ENCODE measurements around the gene TLK2. TPM values are rescaled to one million over a fixed set of nuclear protein-coding genes. Genes with fewer than 3 reads are reported as not detected.
A peak's percentile ranks its signal among the peaks of the same experiment; 100 is the strongest.

Gene TLK2
- total RNA-seq, 1 experiment from 2014 or later, result 65.9 TPM

GRCh38 chr17:62644487-62645173 lies 166.0 kb downstream of the TLK2 start:
- no peak overlapping the region for H3K27ac ChIP-seq
- H3K36me3 ChIP-seq, result peaks cover 19% of the 10 kb centered on the region
- peaks cover 17% of the 10 kb centered on the region for H3K4me1 ChIP-seq (replicated peaks)
- H3K4me3 ChIP-seq, result no peak overlapping the region
- H3K27me3 ChIP-seq (replicated peaks), result no peaks in the 10 kb centered on the region
- no peak for DNase-seq (ENCODE audit: low read depth in 1 of 2, low spot score in 2 of 2)
- no peaks in the 10 kb centered on the region for H3K9me3 ChIP-seq (replicated peaks)

- H3K4me1 ChIP-seq (replicated peaks), result peaks cover 39% of the 10 kb centered on the region
- no peak for DNase-seq (ENCODE audit: low read depth in 1 of 2, low spot score in 2 of 2)
- H3K36me3 ChIP-seq, result peaks cover 10% of the 10 kb centered on the region
- no peak overlapping the region for H3K27ac ChIP-seq
- no peaks in the 10 kb centered on the region for H3K27me3 ChIP-seq (replicated peaks)
- no peak overlapping the region for H3K4me3 ChIP-seq
- no peaks in the 10 kb centered on the region for H3K9me3 ChIP-seq (replicated peaks)
Measured at GRCh38 chr17:62648251-62648955, 169.8 kb downstream of the TLK2 start.

- Histone ChIP-seq H3K4me3 (no peak overlapping the region), H3K36me3 (peaks cover 10% of the 10 kb centered on the region), H3K4me1 (replicated peaks) (peaks cover 44% of the 10 kb centered on the region), H3K9me3 (replicated peaks) (no peaks in the 10 kb centered on the region), H3K27ac (no peak overlapping the region), H3K27me3 (replicated peaks) (no peaks in the 10 kb centered on the region)
- DNase-seq (ENCODE audit: low read depth in 1 of 2, low spot score in 2 of 2), result no peak
Measured at GRCh38 chr17:62648956-62649294, 170.3 kb downstream of the TLK2 start.

- Histone ChIP-seq H3K27me3 (replicated peaks) (no peaks in the 10 kb centered on the region), H3K36me3 (peaks cover 10% of the 10 kb centered on the region), H3K27ac (no peak overlapping the region), H3K9me3 (replicated peaks) (no peaks in the 10 kb centered on the region), H3K4me3 (no peak overlapping the region), H3K4me1 (replicated peaks) (peaks cover 51% of the 10 kb centered on the region)
- DNase-seq (ENCODE audit: low read depth in 1 of 2, low spot score in 2 of 2), result no peak
Measured at GRCh38 chr17:62649570-62649969, 170.9 kb downstream of the TLK2 start.

GRCh38 chr17:62650587-62650986 lies 172.0 kb downstream of the TLK2 start:
- H3K27me3 ChIP-seq (replicated peaks), result no peaks in the 10 kb centered on the region
- no peaks in the 10 kb centered on the region for H3K9me3 ChIP-seq (replicated peaks)
- peaks cover 54% of the 10 kb centered on the region for H3K4me1 ChIP-seq (replicated peaks)
- no peak overlapping the region for H3K27ac ChIP-seq
- peaks cover 12% of the 10 kb centered on the region for H3K36me3 ChIP-seq
- H3K4me3 ChIP-seq, result no peak overlapping the region
- no peak for DNase-seq (ENCODE audit: low read depth in 1 of 2, low spot score in 2 of 2)

- H3K9me3 ChIP-seq (replicated peaks), result no peaks in the 10 kb centered on the region
- peaks cover 61% of the 10 kb centered on the region for H3K4me1 ChIP-seq (replicated peaks)
- H3K4me3 ChIP-seq, result peak overlapping the region; percentile 32
- peak; percentile 90 to 95 for DNase-seq (ENCODE audit: low read depth in 1 of 2, low spot score in 2 of 2)
- H3K27me3 ChIP-seq (replicated peaks), result no peaks in the 10 kb centered on the region
- H3K27ac ChIP-seq, result peak overlapping the region; percentile 88
- peaks cover 15% of the 10 kb centered on the region for H3K36me3 ChIP-seq
Measured at GRCh38 chr17:62652251-62653001, 173.8 kb downstream of the TLK2 start.

- peak overlapping the region; percentile 32 for H3K4me3 ChIP-seq
- DNase-seq (ENCODE audit: low read depth in 1 of 2, low spot score in 2 of 2), result peak; percentile 86 to 94
- no peaks in the 10 kb centered on the region for H3K27me3 ChIP-seq (replicated peaks)
- peaks cover 19% of the 10 kb centered on the region for H3K36me3 ChIP-seq
- H3K27ac ChIP-seq, result peak overlapping the region; percentile 88
- peaks cover 53% of the 10 kb centered on the region for H3K4me1 ChIP-seq (replicated peaks)
- no peaks in the 10 kb centered on the region for H3K9me3 ChIP-seq (replicated peaks)
Measured at GRCh38 chr17:62653002-62653825, 174.6 kb downstream of the TLK2 start.

GRCh38 chr17:62653826-62654761 lies 175.5 kb downstream of the TLK2 start:
- H3K36me3 ChIP-seq, result peaks cover 28% of the 10 kb centered on the region
- H3K27me3 ChIP-seq (replicated peaks), result no peaks in the 10 kb centered on the region
- H3K9me3 ChIP-seq (replicated peaks), result no peaks in the 10 kb centered on the region
- H3K4me1 ChIP-seq (replicated peaks), result peaks cover 46% of the 10 kb centered on the region
- no peak overlapping the region for H3K4me3 ChIP-seq
- peak overlapping the region; percentile 88 for H3K27ac ChIP-seq
- peak in 1 of 2 experiments; percentile 71 for DNase-seq (ENCODE audit: low read depth in 1 of 2, low spot score in 2 of 2)

GRCh38 chr17:62655656-62656055 lies 177.0 kb downstream of the TLK2 start:
- DNase-seq (ENCODE audit: low read depth in 1 of 2, low spot score in 2 of 2), result no peak
- peaks cover 4% of the 10 kb centered on the region; the same call in 1 of the 2 replicates for H3K9me3 ChIP-seq (replicated peaks)

GRCh38 chr17:62656446-62656845 lies 177.8 kb downstream of the TLK2 start:
- H3K9me3 ChIP-seq (replicated peaks), result peaks cover 4% of the 10 kb centered on the region; the same call in 1 of the 2 replicates
- H3K27me3 ChIP-seq (replicated peaks), result no peaks in the 10 kb centered on the region
- H3K4me3 ChIP-seq, result no peak overlapping the region
- no peak for DNase-seq (ENCODE audit: low read depth in 1 of 2, low spot score in 2 of 2)
- H3K4me1 ChIP-seq (replicated peaks), result peaks cover 42% of the 10 kb centered on the region
- H3K27ac ChIP-seq, result no peak overlapping the region
- peaks cover 29% of the 10 kb centered on the region for H3K36me3 ChIP-seq

More at GRCh38 chr17:62655656-62656055, 177.0 kb downstream of the TLK2 start:
- Histone ChIP-seq H3K27ac (no peak overlapping the region), H3K27me3 (replicated peaks) (no peaks in the 10 kb centered on the region), H3K36me3 (peaks cover 29% of the 10 kb centered on the region), H3K4me1 (replicated peaks) (peaks cover 46% of the 10 kb centered on the region), H3K4me3 (no peak overlapping the region)

- no peak for DNase-seq (ENCODE audit: low read depth in 1 of 2, low spot score in 2 of 2)
- Histone ChIP-seq H3K36me3 (peaks cover 27% of the 10 kb centered on the region), H3K4me3 (no peak overlapping the region), H3K27ac (no peak overlapping the region), H3K27me3 (replicated peaks) (no peaks in the 10 kb centered on the region), H3K4me1 (replicated peaks) (peaks cover 35% of the 10 kb centered on the region), H3K9me3 (replicated peaks) (peaks cover 4% of the 10 kb centered on the region; the same call in 1 of the 2 replicates)
Measured at GRCh38 chr17:62657145-62657665, 178.6 kb downstream of the TLK2 start.

- Histone ChIP-seq H3K27me3 (replicated peaks) (no peaks in the 10 kb centered on the region), H3K4me3 (no peak overlapping the region), H3K36me3 (peaks cover 27% of the 10 kb centered on the region), H3K27ac (no peak overlapping the region), H3K4me1 (replicated peaks) (peaks cover 36% of the 10 kb centered on the region), H3K9me3 (replicated peaks) (peaks cover 4% of the 10 kb centered on the region; the same call in 1 of the 2 replicates)
- DNase-seq (ENCODE audit: low read depth in 1 of 2, low spot score in 2 of 2), result no peak
Measured at GRCh38 chr17:62657690-62658089, 179.1 kb downstream of the TLK2 start.
